ENCODE measurements around the gene REPIN1.
"Not testable (repeated sequence)": the region's sequence is repeated elsewhere in the genome, so short reads cannot be mapped to it uniquely, and the experiment has no call there.

The REPIN1 gene

GRCh38 chr7:150376560-150376959 is 7.9 kb downstream of the REPIN1 start:
- no peak for DNase-seq (ENCODE audit: low spot score)

GRCh38 chr7:150377196-150377595 is 8.6 kb downstream of the REPIN1 start:
- no peak for DNase-seq (ENCODE audit: low spot score)

- DNase-seq (ENCODE audit: low spot score), result no peak
Observed at GRCh38 chr7:150377635-150378034, 9.0 kb downstream of the REPIN1 start.

- DNase-seq (ENCODE audit: low spot score), result peak; percentile 68
Observed at GRCh38 chr7:150378115-150378852, 9.7 kb downstream of the REPIN1 start.

DNA sequence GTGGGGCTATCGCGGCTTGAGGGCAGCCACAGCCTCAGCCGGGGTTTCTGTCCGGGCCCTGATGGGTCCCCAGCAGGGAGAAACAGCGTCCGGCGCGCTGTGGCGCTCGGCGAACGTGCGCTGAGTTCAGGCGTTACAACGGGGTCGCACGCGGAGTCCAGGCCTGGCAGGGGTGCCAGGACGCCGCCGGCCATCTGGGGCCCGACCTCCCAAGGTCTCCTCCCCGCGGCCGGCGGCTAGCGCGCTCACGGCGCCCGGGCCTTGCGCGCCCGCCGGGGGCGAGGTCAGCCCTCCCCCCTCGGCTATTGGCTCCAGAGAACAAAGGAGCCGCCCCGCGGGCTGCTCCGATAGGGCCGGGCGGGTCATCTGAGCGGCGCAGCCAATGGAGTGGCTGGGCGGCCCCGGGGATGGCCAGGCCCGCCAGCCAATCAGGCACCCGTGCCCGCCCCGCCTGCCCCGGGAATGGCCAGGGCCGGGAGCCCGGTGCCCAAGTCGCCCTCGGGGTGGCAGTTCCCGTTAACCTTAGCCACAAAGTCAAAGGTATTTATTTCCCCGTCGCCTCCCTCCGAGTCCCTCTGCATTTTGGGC is 10.3 kb downstream of the REPIN1 start, which contains the start of gene ZNF775:
Gene ZNF775, plus strand, starts transcription at position 478 of the 588 bp plus-strand sequence. CDS start 9,141 bp downstream, outside the sequence.
- peak; percentile 94 for DNase-seq (ENCODE audit: low spot score)

DNA sequence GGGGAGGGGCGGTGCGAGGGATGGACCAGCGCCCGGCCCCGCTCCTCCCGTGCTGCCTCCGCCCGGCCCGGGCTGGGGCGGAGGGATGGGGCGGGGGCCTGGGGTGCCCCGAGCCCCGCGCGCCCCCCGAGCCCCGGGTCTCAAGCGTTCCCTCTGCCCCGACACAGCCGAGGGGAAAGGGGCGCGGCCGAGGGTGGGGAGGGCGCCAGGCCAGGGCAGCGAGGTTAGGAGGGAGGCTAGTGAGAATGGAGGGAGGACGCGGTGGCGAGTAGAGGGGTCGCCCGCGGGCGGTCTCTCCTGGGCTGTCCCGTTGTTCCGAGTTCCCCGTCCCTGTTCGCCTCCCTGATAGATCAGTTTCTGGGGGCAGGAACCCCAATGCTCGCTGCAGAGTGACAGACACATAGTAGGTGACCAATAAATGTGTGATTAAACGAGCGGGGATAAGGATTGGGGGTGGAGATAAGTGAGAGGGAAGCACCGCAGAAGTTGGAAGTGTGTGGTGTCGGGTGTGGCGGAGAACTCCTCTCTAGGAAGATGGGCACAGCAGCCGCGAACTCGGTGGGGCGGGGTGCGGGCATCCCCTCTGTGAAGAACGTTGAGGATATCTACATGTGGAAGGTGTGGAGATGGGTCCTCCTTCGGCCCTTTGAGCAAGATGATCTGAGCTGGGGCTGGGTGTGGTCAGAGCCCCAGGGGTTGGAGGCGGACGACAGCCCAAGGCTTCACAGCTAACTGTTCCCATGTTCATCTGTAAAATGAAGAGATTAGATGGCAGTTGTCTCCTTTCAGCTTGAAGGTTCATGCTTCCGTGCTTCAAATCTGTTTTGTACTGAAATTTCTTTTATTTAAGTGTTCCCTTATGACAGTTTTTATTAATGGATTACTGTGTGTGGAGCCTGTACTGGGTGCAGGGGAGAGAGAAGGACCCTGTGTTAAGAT is 11.1 kb downstream of the REPIN1 start:
- no peak for DNase-seq (ENCODE audit: low spot score)

GRCh38 chr7:150380463-150380862 is 11.8 kb downstream of the REPIN1 start:
- DNase-seq (ENCODE audit: low spot score), result no peak

DNA sequence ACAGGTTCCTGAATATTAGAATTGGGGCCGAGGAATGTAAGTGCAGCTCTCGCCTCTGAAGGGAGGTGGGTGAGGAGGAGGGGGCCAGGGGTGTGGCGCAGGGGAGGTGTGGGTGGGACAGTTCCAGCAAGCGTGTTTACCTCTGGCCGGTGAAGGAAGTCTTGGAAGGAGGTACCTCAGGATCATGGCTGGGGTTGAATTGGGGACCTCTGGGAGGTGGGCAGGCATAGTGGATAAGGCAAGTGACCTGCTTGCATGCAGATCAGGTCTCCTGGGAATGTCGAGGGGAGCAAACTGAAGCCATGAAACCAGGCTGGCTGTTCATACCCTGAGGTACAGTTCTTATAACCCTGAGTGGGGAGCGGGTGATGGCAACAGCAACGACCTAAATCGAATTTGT is 12.5 kb downstream of the REPIN1 start:
- DNase-seq (ENCODE audit: low spot score), result no peak

GRCh38 chr7:150381785-150382122 is 13.1 kb downstream of the REPIN1 start:
- DNase-seq (ENCODE audit: low spot score), result no peak

DNA sequence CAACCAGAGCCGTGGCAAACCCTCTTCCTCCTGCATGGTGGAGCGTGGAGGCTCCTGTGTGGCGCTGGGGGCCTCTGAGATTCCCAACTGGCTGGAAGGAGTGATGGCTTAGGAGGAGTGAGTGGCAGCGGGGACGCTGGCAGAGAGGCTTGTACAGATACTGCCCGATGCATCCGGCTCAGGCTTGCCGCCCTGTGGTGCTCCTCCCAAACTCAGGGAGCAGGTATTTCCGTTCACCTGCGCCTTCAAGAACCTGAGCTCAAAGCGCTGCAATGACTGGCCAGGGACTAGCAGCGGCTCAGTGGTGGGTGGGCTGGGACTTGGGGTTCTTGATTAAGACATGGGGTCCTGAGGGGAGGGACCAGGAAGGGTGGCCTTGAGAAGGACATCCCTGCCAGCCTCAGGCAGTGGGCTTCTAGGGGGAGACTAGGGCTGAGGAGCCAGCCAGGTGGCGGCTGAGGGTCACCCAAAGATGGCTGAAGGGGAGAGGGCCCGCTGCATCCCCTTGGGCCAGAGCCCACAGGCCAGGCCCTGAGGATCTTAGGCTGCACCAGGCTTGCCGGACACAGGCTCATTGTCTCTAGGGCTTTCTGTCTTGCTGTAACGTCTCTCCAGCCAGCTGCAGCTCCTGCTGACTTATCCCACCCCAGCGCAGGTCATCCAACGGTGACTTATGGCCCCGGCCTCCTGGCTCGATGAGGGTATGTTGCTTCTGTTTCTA is 13.7 kb downstream of the REPIN1 start:
- DNase-seq (ENCODE audit: low spot score), result peak; percentile 71

GRCh38 chr7:150382844-150383225 is 14.2 kb downstream of the REPIN1 start:
- no peak for DNase-seq (ENCODE audit: low spot score)

DNA sequence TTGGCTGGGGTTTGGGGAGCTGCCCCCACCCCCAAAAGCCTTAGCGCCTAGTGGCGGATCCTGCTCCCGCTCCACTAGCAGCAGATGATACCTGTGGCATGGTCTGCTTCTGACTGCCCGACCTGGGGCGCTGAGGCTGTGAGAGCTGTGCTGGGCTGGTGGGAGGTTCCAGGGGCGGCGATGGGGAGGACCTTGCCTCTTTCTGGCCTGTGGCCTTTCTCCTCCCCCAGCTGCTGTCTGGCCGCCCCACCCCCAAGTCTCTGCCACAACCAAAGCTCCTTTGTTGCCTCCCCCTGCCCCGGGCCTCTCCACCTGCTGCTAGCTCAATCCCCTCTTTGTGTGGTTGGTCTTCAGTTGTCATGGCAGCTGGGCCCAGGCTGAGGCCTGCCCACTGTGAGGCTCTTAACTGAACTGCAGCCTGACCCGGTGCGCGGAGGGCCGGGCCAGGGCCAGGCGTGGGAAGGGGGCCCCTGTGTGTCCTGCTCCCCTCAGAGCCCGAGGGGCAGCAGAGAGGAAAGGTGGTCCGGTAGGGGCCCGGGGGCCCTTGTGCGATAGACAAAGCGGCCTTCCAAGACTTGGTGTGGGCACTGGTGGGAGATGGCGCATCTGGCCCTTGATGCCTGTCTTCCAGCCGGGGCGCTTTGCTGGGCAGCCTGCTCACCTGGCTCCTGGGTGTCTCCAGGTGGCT is 15.2 kb downstream of the REPIN1 start:
- DNase-seq (ENCODE audit: low spot score), result peak; percentile 98

- DNase-seq (ENCODE audit: low spot score), result no peak
Observed at GRCh38 chr7:150384406-150385301, 16.0 kb downstream of the REPIN1 start.

GRCh38 chr7:150385302-150385723 is 16.7 kb downstream of the REPIN1 start:
- no peak for DNase-seq (ENCODE audit: low spot score)

DNA sequence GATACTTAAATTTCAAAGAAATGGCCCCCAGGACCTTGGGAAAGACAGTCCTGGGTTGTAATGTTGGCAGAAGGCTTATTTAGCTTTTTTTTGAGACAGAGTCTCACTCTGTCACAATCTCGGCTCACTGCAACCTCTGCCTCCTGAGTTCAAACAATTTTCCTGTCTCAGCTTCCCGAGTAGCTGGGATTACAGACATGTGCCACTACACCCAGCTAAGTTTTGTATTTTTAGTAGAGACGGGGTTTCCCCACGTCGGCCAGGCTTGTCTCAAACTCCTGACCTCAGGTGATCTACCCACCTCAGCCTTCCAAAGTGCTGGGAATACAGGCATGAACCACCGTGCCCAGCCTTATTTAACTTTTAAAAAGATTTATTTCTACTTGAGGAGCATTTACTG is 17.3 kb downstream of the REPIN1 start:
- not testable (repeated sequence) for DNase-seq (ENCODE audit: low spot score)

DNA sequence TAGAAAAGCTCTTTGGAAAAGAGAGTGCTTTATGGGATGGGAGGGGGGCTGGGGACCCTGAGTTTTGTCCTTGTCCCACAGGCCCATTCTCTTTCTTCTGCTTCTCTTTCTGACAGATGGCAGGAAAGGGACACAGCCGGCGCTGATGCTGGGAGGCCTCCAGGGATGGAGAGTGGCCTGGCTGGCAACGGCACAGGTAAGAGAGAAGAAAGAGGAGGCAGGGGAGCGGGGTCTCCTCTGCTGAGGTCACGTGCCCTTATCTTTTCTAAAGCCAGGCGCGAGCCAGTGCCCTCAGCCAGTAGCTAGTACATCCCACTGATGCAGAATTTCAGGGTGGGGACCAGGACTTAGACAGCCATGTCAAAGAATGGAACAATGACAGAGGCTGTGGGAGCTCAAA is 19.7 kb downstream of the REPIN1 start:
- DNase-seq (ENCODE audit: low spot score), result no peak

DNA sequence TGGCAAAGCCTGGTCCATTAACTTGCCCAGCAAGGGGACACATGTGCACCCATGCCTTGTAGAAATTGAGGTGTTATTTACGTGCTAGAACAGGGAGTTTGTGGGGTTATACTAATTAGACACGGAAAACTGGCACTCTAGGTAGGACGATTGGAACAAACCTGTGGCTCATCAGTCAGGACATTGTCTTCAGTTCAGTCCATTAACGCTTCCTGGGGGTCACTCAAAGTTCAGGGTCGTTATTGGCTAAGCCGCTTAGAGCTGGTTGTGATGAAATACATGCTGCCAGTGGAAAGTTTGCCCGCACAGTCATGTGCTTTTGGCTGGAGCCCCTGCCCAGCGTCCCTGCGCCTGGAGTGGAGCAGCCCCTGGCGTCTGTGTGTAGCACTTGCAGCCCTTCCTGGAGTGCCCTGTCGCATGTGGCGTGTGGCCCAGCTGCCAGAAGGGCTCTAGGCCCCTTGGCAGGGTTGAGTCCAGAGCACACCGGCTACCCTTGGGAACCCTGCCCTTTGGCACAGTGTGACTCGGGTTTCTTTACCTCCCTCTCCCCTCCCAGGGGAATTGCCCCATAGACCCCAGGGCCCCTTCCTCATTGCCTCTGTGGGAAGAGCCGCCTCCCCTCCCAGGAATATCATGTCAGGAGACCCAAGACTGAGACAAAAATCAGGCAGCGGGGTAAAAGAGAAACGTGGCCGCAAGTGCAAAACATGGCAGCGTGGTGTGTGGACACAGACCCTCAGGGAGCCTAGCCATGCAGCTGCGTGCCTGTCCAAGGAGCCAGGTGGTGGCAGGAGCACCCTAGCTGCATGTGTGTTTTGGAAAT is 20.3 kb downstream of the REPIN1 start:
- peak; percentile 92 for DNase-seq (ENCODE audit: low spot score)

DNA sequence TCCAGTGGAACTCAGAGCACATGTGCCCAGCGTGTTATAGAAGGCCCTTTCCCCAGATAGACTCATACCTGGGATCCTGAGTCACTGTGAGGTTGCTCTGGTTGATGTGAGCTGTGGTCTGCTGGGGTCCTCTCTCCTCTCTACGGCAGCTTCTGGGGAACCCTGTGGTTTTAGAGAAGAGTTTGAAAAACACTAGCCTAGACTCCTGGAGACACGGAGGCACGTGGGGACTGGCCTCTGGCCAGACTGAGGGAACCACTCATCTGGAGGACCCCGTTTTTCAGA is 20.9 kb downstream of the REPIN1 start:
- DNase-seq (ENCODE audit: low spot score), result no peak

- DNase-seq (ENCODE audit: low spot score), result no peak
Observed at GRCh38 chr7:150390205-150390604, 21.6 kb downstream of the REPIN1 start.

- DNase-seq (ENCODE audit: low spot score), result no peak
Observed at GRCh38 chr7:150393325-150393724, 24.7 kb downstream of the REPIN1 start.
